Ishikawa (cell line): ENCODE data around the gene MS4A7.

Experiments
- CEBPB ChIP-seq: IDR thresholded peaks from 2 replicates; pipeline ENCODE4 v1.6.1; 2012
- CREB1 ChIP-seq: IDR thresholded peaks from 2 replicates; pipeline ENCODE4 v1.6.1; 2012; ENCODE audit warnings: low read depth
- EGR1 ChIP-seq: IDR thresholded peaks from 2 replicates; pipeline ENCODE4 v1.6.1; 2012
- EP300 ChIP-seq: IDR thresholded peaks from 2 replicates; pipeline ENCODE4 v1.6.1; 2012; ENCODE audit warnings: borderline replicate concordance
- FOXM1 ChIP-seq: IDR thresholded peaks from 2 replicates; pipeline ENCODE4 v1.6.1; 2012; ENCODE audit warnings: low read depth, borderline replicate concordance
- NFIC ChIP-seq: IDR thresholded peaks from 2 replicates; pipeline ENCODE4 v1.6.1; 2012
- RAD21 ChIP-seq: IDR thresholded peaks from 2 replicates; pipeline ENCODE4 v1.6.1; 2012; ENCODE audit warnings: low read depth
- TAF1 ChIP-seq: IDR thresholded peaks from 2 replicates; pipeline ENCODE4 v1.6.1; 2012; ENCODE audit warnings: low read depth, mild to moderate bottlenecking
- TCF12 ChIP-seq: IDR thresholded peaks from 2 replicates; pipeline ENCODE4 v1.6.1; 2012; ENCODE audit warnings: low read depth
- TEAD4 ChIP-seq: IDR thresholded peaks from 2 replicates; pipeline ENCODE4 v1.6.1; 2012
- USF1 ChIP-seq: IDR thresholded peaks from 2 replicates; pipeline ENCODE4 v1.6.1; 2012
- YY1 ChIP-seq: IDR thresholded peaks from 2 replicates; pipeline ENCODE4 v1.6.1; 2012; ENCODE audit warnings: low read depth
- ZBTB7A ChIP-seq: IDR thresholded peaks from 2 replicates; pipeline ENCODE4 v1.6.1; 2012; ENCODE audit warnings: low read depth
- TF ChIP-seq, protein P1 (sequence below): IDR thresholded peaks from 2 replicates; pipeline ENCODE4 v1.6.1; 2012
- TF ChIP-seq, protein P2 (sequence below): IDR thresholded peaks from 2 replicates; pipeline ENCODE4 v1.6.1; 2012; ENCODE audit warnings: low read depth, mild to moderate bottlenecking

The MS4A7 gene

DNA sequence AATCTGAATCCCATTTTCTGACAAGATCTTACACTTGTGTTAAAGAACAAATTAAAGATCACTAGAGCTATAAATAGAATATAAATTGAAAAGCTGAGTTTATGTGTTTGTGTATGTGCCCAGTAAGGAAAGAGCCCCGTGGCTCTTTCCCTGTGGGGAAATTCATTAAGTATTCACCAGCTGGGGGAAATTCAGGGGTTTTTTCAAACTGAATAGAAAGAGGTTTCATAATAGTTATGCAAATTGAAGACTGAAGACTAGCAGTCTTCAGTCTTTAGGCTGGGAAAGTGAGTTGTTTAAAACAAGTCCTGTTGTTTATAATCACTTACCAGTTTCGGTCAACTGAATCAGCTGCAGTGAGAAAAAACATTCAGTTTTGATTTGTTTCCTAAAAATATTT is 11.3 kb upstream of the MS4A7 start:
- TF ChIP-seq FOXM1 (no peak), TCF12 (no peak), USF1 (no peak), NFIC (no peak), YY1 (no peak), EGR1 (no peak), CREB1 (no peak), TAF1 (no peak), TEAD4 (no peak), ZBTB7A (no peak), RAD21 (no peak), CEBPB (no peak), EP300 (no peak)
- TF ChIP-seq, protein P1, sequence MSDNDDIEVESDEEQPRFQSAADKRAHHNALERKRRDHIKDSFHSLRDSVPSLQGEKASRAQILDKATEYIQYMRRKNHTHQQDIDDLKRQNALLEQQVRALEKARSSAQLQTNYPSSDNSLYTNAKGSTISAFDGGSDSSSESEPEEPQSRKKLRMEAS = no peak
- TF ChIP-seq, protein P2, sequence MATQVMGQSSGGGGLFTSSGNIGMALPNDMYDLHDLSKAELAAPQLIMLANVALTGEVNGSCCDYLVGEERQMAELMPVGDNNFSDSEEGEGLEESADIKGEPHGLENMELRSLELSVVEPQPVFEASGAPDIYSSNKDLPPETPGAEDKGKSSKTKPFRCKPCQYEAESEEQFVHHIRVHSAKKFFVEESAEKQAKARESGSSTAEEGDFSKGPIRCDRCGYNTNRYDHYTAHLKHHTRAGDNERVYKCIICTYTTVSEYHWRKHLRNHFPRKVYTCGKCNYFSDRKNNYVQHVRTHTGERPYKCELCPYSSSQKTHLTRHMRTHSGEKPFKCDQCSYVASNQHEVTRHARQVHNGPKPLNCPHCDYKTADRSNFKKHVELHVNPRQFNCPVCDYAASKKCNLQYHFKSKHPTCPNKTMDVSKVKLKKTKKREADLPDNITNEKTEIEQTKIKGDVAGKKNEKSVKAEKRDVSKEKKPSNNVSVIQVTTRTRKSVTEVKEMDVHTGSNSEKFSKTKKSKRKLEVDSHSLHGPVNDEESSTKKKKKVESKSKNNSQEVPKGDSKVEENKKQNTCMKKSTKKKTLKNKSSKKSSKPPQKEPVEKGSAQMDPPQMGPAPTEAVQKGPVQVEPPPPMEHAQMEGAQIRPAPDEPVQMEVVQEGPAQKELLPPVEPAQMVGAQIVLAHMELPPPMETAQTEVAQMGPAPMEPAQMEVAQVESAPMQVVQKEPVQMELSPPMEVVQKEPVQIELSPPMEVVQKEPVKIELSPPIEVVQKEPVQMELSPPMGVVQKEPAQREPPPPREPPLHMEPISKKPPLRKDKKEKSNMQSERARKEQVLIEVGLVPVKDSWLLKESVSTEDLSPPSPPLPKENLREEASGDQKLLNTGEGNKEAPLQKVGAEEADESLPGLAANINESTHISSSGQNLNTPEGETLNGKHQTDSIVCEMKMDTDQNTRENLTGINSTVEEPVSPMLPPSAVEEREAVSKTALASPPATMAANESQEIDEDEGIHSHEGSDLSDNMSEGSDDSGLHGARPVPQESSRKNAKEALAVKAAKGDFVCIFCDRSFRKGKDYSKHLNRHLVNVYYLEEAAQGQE = no peak

- TF ChIP-seq EP300 (no peak), NFIC (no peak), ZBTB7A (no peak), TCF12 (no peak), EGR1 (no peak)
Measured at GRCh38 chr11:60367896-60368295, 10.4 kb upstream of the MS4A7 start.

- no peak for TF ChIP-seq EGR1
- TF ChIP-seq ZBTB7A = no peak
- TF ChIP-seq CREB1 = no peak
- no peak for TF ChIP-seq TCF12
- TF ChIP-seq CEBPB = no peak
Measured at GRCh38 chr11:60370252-60370810, 8.0 kb upstream of the MS4A7 start.

DNA sequence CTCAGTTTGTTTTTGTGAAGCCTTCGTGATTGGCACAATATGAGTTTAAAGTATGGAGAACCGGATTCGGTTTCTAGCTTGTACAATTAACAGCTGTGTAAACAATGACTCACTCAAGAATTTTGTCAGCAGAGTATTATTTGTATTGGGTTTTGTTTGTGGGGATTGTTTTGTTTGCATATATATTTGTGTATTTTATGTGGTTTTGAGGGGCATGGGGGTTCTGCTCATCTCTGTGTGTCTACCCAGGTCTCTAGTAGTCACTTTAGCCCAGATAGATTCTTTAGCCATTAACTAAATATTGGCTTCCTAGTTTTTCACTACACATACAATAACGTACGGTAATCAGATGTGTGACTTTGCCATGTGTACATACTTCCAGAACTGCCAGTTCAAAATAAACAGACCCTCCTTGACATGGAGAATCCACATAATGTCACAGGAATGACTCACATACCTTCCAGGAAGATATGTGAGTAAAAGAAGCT is 7.5 kb upstream of the MS4A7 start:
- TF ChIP-seq, protein P1 = no peak
- TF ChIP-seq CREB1 (no peak), NFIC (no peak), YY1 (no peak), TEAD4 (no peak), FOXM1 (no peak), EP300 (no peak), ZBTB7A (no peak), USF1 (no peak), CEBPB (no peak)
- TF ChIP-seq, protein P2 = no peak

DNA sequence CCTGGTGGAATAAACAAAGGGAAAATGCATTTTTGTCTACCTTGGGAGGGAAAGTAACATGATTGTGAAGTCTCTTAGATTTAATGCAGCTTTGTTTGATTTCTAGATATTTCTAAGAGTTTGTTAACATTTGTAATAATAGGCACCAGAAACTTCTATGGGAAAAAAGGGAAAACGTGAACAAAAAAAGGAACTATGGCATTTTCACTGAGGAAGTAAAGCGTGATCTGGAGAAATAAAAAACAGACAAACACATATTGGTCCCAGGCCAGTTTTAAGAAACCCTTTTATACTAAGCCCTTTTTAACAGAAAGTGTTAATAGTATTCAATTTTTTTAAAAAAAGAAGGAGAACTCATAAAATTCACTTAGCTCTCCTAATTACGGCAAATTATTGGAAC is 6.9 kb upstream of the MS4A7 start:
- TF ChIP-seq ZBTB7A = no peak
- TF ChIP-seq, protein P1 = no peak
- no peak for TF ChIP-seq TEAD4
- TF ChIP-seq CREB1 = no peak
- no peak for TF ChIP-seq TAF1
- no peak for TF ChIP-seq NFIC

GRCh38 chr11:60371854-60372253 is 6.5 kb upstream of the MS4A7 start:
- TF ChIP-seq EP300 = no peak

DNA sequence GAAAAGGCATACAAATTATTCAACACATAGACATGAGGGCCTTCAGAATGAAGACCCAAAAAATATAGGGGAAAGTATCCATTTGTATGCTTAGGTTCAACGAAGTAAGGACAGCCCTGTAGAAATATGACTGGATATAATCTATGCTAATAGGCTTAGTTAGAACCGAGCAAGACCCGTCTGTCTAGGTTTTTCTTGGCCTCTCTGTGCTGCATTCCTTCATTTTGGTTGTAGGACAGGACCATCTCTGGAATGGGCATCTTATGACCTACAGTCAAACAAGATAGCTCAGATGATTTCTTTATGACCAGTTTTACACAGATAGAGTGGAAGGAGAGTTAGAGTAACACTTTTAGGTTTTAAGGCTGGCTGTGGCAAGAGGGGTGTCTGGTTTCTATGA is 5.6 kb upstream of the MS4A7 start:
- TF ChIP-seq TCF12 (no peak), TEAD4 (no peak), RAD21 (no peak), USF1 (no peak), EGR1 (no peak)
